H1 (cell line): ENCODE results near the gene CLPSL2. TPM values are rescaled to one million over a fixed set of nuclear protein-coding genes. Genes with fewer than 3 reads are reported as not detected.

Source experiments
- BCL11A ChIP-seq, 2 experiments: IDR thresholded peaks; one replicate each; pipeline ENCODE4 v1.6.1; 2011; ENCODE audit warnings: low read depth in 2 of 2, low read length in 2 of 2, mild to moderate bottlenecking in 2 of 2
- RBBP5 ChIP-seq: IDR thresholded peaks from 2 replicates; pipeline ENCODE4 v1.7.1; 2012; ENCODE audit warnings: low read depth, mild to moderate bottlenecking, inconsistent platforms, low read length, moderate library complexity, borderline replicate concordance
- RNF2 ChIP-seq: fragments of 200-900, 300-1000 bp; sonication (generic); IDR thresholded peaks from 2 replicates; pipeline ENCODE4 v1.7.1; 2016; ENCODE audit warnings: borderline replicate concordance, low read depth, mild to moderate bottlenecking, antibody characterized with exemption, low read length; ENCODE audit not compliant: poor library complexity, severe bottlenecking; ENCODE audit errors: missing control alignments
- SAP30 ChIP-seq: fragments of 300-600 bp; sonication (generic); IDR thresholded peaks from 2 replicates; pipeline ENCODE4 v1.7.1; 2012; ENCODE audit warnings: low read length, moderate library complexity, mild to moderate bottlenecking, inconsistent platforms; ENCODE audit not compliant: insufficient read depth, insufficient replicate concordance
- TBP ChIP-seq: IDR thresholded peaks from 2 replicates; pipeline ENCODE4 v1.6.1; 2011; ENCODE audit warnings: low read depth, low read length, improper control_type of control experiment
- polyA plus RNA-seq, 7 experiments: library from polyadenylated mRNA; depleted of rRNA in 3 of 7; stranded (reverse) in 5 of 7; unstranded in 2 of 7; fragments of >200 nt in 5 of 7; fragments of 200-250 nt in 2 of 7; gene quantifications; 1 replicate in 5 of 7; 2 replicates in 1 of 7; 4 replicates in 1 of 7; pipeline versions ENCODE4 v1.2.1 to v1.2.3, GENCODE V29; 2011 to 2013; ENCODE audit warnings: missing spikeins in 2 of 7, mixed read lengths in 2 of 7
- total RNA-seq: library from RNA; stranded (reverse); fragmentation: NEBNext Ultra II Directional; extraction: Animal tissue kit (Norgen Biotek cat#: 25700); gene quantifications from 2 replicates; pipeline ENCODE4 v1.2.1, GENCODE V29; 2021
- TF ChIP-seq, protein P1 (sequence below): fragments of 300-600 bp; sonication (generic); IDR thresholded peaks from 2 replicates; pipeline ENCODE4 v1.7.1; 2012; ENCODE audit warnings: low read length, moderate library complexity, mild to moderate bottlenecking, inconsistent platforms; ENCODE audit not compliant: insufficient replicate concordance

The CLPSL2 gene
- total and polyA plus RNA-seq, 2 of the 8 experiments (the other 6 are each of a cell fraction or from before 2014, with no cell fraction given) = 1.4 to 3.4 TPM

DNA sequence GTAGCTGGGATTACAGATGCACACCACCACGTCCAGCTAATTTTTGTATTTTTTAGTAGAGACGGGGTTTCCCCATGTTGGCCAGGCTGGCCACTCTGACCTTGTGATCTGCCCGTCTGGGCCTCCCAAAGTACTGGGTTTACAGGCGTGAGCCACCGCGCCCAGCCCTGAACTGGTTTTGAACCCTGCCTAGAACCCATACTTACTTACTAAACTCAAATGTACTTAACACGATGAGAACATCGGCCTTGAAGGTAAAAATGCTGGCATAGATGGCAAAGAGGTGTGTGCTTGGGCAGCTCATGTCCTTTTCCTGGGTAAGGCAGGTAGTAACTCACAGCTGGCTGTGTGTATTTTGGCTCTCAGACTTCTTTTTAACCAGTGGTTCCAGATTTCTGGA is 42.8 kb upstream of the CLPSL2 start (continued):
- TF ChIP-seq, protein P1, sequence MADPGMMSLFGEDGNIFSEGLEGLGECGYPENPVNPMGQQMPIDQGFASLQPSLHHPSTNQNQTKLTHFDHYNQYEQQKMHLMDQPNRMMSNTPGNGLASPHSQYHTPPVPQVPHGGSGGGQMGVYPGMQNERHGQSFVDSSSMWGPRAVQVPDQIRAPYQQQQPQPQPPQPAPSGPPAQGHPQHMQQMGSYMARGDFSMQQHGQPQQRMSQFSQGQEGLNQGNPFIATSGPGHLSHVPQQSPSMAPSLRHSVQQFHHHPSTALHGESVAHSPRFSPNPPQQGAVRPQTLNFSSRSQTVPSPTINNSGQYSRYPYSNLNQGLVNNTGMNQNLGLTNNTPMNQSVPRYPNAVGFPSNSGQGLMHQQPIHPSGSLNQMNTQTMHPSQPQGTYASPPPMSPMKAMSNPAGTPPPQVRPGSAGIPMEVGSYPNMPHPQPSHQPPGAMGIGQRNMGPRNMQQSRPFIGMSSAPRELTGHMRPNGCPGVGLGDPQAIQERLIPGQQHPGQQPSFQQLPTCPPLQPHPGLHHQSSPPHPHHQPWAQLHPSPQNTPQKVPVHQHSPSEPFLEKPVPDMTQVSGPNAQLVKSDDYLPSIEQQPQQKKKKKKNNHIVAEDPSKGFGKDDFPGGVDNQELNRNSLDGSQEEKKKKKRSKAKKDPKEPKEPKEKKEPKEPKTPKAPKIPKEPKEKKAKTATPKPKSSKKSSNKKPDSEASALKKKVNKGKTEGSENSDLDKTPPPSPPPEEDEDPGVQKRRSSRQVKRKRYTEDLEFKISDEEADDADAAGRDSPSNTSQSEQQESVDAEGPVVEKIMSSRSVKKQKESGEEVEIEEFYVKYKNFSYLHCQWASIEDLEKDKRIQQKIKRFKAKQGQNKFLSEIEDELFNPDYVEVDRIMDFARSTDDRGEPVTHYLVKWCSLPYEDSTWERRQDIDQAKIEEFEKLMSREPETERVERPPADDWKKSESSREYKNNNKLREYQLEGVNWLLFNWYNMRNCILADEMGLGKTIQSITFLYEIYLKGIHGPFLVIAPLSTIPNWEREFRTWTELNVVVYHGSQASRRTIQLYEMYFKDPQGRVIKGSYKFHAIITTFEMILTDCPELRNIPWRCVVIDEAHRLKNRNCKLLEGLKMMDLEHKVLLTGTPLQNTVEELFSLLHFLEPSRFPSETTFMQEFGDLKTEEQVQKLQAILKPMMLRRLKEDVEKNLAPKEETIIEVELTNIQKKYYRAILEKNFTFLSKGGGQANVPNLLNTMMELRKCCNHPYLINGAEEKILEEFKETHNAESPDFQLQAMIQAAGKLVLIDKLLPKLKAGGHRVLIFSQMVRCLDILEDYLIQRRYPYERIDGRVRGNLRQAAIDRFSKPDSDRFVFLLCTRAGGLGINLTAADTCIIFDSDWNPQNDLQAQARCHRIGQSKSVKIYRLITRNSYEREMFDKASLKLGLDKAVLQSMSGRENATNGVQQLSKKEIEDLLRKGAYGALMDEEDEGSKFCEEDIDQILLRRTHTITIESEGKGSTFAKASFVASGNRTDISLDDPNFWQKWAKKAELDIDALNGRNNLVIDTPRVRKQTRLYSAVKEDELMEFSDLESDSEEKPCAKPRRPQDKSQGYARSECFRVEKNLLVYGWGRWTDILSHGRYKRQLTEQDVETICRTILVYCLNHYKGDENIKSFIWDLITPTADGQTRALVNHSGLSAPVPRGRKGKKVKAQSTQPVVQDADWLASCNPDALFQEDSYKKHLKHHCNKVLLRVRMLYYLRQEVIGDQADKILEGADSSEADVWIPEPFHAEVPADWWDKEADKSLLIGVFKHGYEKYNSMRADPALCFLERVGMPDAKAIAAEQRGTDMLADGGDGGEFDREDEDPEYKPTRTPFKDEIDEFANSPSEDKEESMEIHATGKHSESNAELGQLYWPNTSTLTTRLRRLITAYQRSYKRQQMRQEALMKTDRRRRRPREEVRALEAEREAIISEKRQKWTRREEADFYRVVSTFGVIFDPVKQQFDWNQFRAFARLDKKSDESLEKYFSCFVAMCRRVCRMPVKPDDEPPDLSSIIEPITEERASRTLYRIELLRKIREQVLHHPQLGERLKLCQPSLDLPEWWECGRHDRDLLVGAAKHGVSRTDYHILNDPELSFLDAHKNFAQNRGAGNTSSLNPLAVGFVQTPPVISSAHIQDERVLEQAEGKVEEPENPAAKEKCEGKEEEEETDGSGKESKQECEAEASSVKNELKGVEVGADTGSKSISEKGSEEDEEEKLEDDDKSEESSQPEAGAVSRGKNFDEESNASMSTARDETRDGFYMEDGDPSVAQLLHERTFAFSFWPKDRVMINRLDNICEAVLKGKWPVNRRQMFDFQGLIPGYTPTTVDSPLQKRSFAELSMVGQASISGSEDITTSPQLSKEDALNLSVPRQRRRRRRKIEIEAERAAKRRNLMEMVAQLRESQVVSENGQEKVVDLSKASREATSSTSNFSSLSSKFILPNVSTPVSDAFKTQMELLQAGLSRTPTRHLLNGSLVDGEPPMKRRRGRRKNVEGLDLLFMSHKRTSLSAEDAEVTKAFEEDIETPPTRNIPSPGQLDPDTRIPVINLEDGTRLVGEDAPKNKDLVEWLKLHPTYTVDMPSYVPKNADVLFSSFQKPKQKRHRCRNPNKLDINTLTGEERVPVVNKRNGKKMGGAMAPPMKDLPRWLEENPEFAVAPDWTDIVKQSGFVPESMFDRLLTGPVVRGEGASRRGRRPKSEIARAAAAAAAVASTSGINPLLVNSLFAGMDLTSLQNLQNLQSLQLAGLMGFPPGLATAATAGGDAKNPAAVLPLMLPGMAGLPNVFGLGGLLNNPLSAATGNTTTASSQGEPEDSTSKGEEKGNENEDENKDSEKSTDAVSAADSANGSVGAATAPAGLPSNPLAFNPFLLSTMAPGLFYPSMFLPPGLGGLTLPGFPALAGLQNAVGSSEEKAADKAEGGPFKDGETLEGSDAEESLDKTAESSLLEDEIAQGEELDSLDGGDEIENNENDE = no peak
- no peak for TF ChIP-seq SAP30
- TF ChIP-seq RBBP5 = no peak
- TF ChIP-seq RNF2 = no peak
- TF ChIP-seq TBP = no peak
- TF ChIP-seq BCL11A (IDR thresholded peaks at IDR 0.05; ENCODE audit: low read depth in 2 of 2, low read length in 2 of 2) = no peak
